Measurements from ENCODE around the gene DENND1A. TPM values are rescaled to one million over a fixed set of nuclear protein-coding genes. Genes with fewer than 3 reads are reported as not detected.

Gene DENND1A
- total and polyA plus RNA-seq, 2 experiments from 2014 or later: 13.1 to 28.7 TPM

- H3K4me1 ChIP-seq (ENCODE audit: insufficient read depth): no peaks in the 10 kb centered on the region; the same call in 1 of the 2 replicates
- H3K36me3 Mint-ChIP-seq (ENCODE audit: low read depth): peaks cover 8% of the 10 kb centered on the region; the same call in 2 of the 3 replicates
- H3K27ac ChIP-seq (ENCODE audit: low read depth): no peak overlapping the region
- H3K36me3 ChIP-seq (ENCODE audit: insufficient read depth): no peaks in the 10 kb centered on the region
- H3K4me1 Mint-ChIP-seq: peaks cover 17% of the 10 kb centered on the region; the same call in 2 of the 3 replicates
- 0 out of 2 replicates have a peak, but pooled peaks cover 3% of the 10 kb centered on the region for H3K79me2 ChIP-seq (replicated peaks; ENCODE audit: insufficient read depth)
- H2AFZ ChIP-seq: no peak overlapping the region
- TF ChIP-seq ZNF331 (CRISPR knock-in tag; IDR thresholded peaks at IDR 0.05; ENCODE audit: low read depth): no peak
- no peak for TF ChIP-seq EZH2phosphoT487 (IDR thresholded peaks at IDR 0.05; ENCODE audit: unreplicated experiment)
- TF ChIP-seq ZNF114 (CRISPR knock-in tag; IDR thresholded peaks at IDR 0.05): no peak
- no peak for TF ChIP-seq CREB1 (CRISPR knock-in tag; IDR thresholded peaks at IDR 0.05; ENCODE audit: low read depth)
- TF ChIP-seq, protein P1, sequence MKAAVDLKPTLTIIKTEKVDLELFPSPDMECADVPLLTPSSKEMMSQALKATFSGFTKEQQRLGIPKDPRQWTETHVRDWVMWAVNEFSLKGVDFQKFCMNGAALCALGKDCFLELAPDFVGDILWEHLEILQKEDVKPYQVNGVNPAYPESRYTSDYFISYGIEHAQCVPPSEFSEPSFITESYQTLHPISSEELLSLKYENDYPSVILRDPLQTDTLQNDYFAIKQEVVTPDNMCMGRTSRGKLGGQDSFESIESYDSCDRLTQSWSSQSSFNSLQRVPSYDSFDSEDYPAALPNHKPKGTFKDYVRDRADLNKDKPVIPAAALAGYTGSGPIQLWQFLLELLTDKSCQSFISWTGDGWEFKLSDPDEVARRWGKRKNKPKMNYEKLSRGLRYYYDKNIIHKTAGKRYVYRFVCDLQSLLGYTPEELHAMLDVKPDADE (IDR thresholded peaks at IDR 0.05): no peak
- no peak for TF ChIP-seq CTCF (conservative IDR thresholded peaks at IDR 0.05; ENCODE audit: low read depth in 2 of 2)
- TF ChIP-seq, protein P2, sequence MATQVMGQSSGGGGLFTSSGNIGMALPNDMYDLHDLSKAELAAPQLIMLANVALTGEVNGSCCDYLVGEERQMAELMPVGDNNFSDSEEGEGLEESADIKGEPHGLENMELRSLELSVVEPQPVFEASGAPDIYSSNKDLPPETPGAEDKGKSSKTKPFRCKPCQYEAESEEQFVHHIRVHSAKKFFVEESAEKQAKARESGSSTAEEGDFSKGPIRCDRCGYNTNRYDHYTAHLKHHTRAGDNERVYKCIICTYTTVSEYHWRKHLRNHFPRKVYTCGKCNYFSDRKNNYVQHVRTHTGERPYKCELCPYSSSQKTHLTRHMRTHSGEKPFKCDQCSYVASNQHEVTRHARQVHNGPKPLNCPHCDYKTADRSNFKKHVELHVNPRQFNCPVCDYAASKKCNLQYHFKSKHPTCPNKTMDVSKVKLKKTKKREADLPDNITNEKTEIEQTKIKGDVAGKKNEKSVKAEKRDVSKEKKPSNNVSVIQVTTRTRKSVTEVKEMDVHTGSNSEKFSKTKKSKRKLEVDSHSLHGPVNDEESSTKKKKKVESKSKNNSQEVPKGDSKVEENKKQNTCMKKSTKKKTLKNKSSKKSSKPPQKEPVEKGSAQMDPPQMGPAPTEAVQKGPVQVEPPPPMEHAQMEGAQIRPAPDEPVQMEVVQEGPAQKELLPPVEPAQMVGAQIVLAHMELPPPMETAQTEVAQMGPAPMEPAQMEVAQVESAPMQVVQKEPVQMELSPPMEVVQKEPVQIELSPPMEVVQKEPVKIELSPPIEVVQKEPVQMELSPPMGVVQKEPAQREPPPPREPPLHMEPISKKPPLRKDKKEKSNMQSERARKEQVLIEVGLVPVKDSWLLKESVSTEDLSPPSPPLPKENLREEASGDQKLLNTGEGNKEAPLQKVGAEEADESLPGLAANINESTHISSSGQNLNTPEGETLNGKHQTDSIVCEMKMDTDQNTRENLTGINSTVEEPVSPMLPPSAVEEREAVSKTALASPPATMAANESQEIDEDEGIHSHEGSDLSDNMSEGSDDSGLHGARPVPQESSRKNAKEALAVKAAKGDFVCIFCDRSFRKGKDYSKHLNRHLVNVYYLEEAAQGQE (IDR thresholded peaks at IDR 0.05; ENCODE audit: unreplicated experiment): no peak
- TF ChIP-seq EZH2 (IDR thresholded peaks at IDR 0.05; ENCODE audit: low read depth, unreplicated experiment): no peak
- no peaks in the 10 kb centered on the region for H3K27me3 Mint-ChIP-seq (ENCODE audit: insufficient read depth, low read depth, poor library complexity)
- H3K4me2 ChIP-seq: no peak overlapping the region
- ATAC-seq: no peak
- H3F3A ChIP-seq (replicated peaks; ENCODE audit: low read depth): no peaks in the 10 kb centered on the region
- no peak overlapping the region for H3K4me3 ChIP-seq
- no peaks in the 10 kb centered on the region; the same call in 1 of the 2 replicates for H4K20me1 ChIP-seq (replicated peaks; ENCODE audit: insufficient read depth)
- no peaks in the 10 kb centered on the region for H3K9me3 Mint-ChIP-seq
- no peaks in the 10 kb centered on the region for H3K9me2 ChIP-seq (ENCODE audit: insufficient read depth)
- no peak overlapping the region for H3K27ac Mint-ChIP-seq
- H3K4me3 Mint-ChIP-seq: no peak overlapping the region
- no peaks in the 10 kb centered on the region for H3K27me3 ChIP-seq (ENCODE audit: insufficient read depth)
- no peak for DNase-seq (ENCODE audit: low spot score)
These were observed 243.1 kb downstream of the DENND1A start for GRCh38 chr9:123686829-123687192.
